ENCODE results near the gene SORCS2. TPM values are rescaled to one million over a fixed set of nuclear protein-coding genes. Genes with fewer than 3 reads are reported as not detected.

SORCS2 gene
- total RNA-seq, 1 donor from 2014 or later, result under 0.01 TPM

DNA sequence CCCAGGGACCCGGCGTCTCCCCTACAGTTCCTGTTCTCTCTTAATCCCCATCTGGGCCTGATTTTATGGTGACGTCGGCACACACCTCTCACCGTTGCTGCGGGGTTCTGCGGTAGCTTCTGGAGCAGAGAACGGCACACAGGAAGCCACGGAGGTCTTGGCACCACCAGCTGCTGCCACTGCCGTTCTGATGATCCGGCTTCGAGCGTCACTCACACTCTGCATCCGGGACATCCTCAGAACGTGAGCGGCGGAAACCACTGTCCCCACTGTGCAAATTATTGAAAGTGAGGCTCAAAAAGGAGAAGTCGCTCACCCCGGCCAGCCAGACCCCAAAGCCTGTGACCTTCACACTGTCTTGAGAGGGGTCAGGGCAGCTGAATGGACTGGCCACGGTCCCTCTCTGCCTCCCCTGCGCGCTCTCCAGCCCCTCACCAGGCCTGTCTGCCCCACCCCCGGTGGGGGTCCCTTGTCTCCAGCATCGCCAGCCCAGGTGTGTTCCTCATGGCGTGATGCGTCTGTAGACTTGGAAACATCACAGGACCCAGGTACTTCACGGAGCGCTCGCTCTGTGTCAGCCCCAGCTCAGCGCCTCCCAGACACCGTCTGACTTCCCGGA lies 546.2 kb downstream of the SORCS2 start:
- no peak for DNase-seq (ENCODE audit: low read depth in 2 of 2)

DNA sequence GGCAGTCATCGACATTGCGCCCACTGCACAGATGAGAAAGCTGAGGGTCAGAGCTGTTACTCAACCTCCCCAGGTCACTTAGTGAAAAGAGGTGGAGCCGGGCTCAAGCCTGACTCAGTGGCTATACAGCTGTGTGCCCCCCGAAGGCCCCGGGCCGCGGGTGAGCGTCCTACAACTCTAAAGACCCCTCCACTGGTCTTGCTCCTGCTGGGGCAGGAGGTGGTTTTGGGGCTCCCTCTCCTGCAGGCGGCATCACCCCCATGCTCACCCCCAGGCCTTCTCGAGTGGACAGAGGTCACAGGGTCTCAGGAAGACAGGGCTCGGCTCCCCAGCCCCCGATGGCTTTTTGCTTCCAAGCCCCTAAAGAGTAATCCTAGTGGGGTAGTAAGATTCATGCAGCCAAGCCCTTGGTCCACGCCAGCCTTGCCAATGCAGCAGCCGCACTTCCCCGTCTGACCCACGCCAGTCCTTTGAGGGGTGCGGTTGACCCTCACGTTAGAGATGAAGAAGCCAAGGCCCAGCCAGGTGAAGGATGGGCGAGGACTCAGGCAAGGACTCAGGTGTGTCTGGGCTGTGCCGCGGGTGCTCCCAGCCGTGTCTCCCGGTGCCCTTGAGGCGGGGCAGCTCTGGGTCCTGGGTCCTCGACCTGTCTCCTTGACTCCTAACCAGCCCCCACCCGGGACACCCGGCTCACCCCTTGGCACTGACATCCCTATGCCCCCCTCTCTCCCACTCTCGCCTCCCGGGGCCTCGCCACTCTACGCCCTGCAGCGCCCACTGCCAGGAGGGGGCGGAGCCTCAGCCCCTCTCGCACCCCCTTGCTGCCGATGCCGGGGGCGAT lies 547.0 kb downstream of the SORCS2 start:
- no peak for DNase-seq (ENCODE audit: low read depth in 2 of 2)

DNA sequence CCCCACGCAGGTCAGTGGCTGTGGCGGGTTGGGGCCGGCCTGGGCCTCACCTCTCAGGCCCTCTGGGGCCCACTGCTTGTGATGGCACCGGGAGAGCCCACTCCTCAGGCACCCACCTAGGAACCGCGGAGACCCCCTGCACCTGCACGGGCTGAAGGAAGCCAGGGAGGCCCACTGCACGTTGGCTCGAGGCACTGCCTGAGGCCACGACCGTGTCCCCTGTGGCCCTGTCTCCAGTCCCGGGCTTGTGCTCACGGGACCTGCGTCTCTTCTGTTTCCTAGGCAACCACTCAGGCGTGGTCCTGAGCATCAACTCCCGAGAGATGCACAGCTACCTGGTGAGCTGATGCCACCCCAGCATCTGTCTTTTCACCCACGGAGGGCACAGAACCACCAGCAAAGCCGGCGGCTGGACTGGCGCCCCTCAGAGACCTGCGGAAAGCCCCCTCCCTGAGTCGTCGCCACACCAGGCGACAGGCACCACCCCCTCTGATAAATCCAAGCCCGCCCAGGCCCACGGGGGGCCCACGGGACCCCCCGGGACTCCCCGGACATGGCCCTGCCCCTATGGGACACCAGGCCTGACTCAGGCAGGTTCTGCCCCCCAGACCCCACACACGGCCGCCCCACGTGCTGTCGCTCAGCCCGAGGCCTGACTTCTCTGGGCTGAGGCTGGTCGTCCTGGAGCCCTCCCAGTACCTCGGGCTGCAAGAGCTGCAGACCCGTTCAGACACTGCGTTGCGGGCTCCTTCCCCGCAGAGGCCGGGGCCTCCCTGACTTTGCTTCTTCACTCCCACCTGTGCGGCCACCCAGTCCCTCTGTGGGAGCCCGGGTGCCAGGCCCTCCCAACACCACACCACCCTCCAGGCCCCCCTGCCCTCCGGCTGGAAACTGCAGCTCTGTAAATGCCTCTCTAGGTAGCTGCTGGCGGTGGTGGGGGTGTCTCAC lies 547.9 kb downstream of the SORCS2 start:
- DNase-seq (ENCODE audit: low read depth in 2 of 2), result no peak

DNA sequence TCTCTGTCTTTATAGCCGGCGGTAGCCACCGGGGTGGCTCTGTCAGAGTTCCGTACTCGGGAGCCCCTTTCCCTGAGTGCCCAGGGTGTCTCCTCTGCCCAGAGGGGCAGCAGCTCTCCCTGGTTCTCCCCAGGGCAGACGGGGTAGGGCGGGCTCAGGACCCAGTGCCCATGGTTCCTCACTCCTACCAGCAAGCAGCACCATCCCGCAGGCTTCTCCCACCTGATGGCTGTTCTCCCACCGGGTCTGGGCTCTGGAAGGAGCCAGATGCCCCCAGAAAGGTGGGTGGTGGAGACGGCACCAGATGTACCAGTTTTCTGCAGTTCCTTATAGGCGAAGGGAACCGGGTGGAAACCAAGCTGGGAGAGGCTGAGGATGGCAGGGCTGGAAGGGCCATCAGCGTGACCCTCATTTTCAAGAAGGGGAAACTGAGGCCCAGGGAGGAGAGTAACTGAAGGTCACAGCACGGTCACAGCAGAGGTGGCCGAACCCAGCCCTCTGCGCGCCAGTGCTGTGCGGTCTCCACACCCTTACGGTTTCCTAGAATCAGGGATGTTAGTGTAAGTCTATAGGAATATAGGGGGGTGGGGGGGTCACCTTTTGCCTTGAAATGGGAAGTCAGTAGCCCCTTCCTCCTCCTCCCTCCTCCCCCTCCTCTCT lies 548.7 kb downstream of the SORCS2 start:
- no peak for DNase-seq (ENCODE audit: low read depth in 2 of 2)

DNA sequence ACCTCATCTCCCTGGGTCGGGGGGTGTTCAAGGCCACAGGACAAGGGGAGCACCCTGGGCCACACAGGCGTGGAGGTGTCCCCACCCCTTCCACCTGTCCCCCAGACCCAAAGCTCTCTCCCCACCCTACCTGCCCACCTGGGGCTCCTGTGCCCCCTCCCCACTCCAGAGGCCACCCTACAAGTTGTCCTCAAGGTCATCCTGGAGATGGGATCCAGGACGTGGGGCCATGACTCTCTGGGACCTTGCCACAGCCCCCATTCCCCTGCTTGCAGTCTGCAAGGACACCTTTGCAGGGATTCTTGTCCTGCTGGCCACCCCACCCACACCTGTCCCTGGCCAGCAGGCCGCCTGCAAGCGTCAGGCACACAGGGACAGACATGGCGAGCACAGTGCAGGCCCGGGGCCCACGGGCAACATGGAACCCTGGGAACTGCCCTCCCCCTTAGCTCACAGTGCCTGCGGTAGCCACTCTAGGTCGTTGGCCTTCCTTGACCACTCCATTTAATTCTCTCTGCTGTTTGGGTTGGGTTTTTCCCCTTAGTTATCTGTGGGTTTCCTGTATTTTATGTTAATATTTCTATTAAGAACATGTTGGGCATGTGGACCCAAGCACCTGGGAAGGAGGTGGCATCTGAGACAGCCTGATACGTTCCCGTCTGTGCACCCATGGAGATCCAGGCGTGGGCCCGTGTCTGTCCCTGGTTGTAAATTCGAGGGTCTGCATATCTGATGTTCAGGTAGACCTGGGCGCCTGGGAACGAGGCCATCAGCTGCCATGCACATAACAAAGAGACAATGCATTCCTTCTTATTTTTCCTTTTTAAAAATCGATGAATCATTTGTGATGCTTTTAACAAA lies 549.8 kb downstream of the SORCS2 start:
- DNase-seq (ENCODE audit: low read depth in 2 of 2), result no peak

DNA sequence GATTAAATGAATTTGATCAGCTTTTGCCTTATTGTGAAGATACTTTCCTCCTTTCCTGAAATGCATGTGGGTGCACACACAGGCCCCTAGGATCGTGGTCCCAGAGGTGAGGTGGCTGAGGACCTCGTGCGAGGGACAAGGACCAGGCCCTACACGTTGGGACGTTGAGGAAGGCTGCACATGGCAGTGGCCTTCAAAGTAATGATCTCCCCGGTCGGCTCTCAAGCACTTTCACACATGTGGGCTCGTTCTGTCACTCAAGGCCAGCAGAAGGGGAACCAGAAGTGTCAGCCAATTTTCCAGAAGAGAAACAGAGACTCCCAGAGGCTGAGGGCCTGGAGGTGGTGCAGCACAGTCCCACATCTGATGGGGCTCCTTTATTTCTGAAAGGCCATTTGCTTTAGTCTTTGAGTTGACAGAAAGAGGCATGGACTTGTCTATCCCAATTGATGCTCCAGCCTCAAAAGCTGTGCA lies 550.5 kb downstream of the SORCS2 start:
- DNase-seq (ENCODE audit: low read depth in 2 of 2), result no peak

DNA sequence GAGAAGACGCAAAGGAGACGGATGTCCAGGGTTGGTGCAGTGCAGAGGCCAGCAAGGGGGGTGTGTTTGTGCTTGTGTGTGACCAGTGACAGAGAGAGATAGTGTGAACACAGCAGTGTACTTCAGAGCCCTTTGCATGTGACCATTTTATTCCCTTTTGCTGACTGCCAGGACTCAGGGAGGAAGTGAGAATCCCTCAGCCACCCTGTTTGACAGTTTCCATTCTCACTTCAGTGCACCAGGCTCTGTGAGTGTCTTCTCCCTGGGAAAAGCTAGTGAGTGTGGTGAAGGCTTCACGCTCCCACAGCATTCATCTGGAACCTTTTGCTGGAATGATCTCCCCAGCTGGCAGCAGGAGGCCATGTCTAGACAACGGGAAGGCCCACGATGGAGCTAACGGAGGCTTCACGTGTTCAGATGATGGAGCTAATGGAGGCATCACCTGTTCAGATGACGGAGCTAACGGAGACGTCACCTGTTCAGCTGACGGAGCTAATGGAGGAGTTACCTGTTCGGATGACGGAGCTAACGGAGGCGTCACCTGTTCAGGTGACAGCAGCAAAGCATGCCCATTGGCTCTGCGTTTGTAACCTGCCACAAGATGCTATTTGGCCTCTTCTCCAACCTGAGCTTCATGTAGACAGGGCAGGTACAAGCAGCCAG lies 551.9 kb downstream of the SORCS2 start:
- no peak for DNase-seq (ENCODE audit: low read depth in 2 of 2)

DNA sequence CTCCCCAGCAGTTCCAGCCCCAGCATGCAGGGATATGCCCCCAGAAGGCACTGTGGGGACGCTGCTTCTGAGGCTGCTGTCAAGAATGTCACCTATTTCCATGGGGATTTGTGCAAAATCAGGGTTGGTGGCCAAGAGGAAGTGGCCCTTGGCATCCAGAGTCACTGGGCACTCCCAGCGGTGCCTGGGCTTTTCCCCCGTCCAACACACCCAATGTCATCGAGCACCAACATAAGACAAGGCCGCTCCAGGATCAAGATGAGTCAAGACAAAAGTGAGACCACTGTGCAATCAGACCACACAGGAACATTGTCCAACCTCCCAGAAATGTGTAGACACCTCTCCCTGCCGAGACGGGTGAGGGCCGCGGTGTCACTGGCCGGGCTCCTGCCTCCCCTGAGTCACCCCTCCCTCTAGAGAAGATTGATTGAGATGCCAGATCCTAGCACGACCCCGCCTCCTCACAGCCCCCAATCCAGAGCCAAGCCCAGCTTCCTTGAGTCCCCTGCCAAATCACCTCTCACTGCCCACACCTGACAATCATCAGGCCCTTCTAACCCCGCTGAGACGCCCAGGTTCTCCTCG lies 553.1 kb downstream of the SORCS2 start:
- DNase-seq (ENCODE audit: low read depth in 2 of 2), result no peak

DNA sequence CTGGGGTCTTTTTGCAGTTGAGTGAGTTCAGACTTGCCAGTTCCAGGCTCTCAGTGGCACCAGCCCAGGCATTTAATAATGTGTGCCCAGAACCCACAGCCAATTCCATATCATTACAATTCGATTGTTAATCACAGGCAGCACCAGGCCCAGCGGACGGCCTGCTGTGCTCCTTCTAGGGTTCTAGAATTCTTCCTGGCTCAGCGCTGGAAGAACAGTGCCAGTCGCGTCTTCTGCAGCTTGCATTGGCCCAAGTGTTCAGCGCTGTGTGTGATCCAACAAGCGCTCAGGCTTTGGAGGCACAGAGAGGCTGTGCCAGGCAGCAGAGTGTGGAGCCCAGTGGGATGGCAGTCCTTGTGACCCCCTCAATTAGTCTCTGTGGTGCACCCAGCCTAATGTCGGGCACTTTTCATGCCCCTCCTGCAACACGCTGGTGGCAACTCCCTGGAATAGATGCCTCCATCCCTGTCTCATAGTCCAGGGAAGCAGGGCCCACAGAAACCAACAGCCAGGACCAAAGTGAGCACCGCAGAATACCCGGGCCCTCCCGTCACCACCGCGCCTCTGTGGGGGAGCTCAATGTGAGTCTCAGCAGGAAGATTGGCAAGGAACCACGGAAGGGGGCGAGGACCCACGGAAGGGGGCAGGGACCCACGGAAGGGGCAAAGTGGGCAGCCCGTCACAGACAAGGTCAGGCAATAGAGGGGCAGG lies 554.2 kb downstream of the SORCS2 start:
- no peak for DNase-seq (ENCODE audit: low read depth in 2 of 2)

DNA sequence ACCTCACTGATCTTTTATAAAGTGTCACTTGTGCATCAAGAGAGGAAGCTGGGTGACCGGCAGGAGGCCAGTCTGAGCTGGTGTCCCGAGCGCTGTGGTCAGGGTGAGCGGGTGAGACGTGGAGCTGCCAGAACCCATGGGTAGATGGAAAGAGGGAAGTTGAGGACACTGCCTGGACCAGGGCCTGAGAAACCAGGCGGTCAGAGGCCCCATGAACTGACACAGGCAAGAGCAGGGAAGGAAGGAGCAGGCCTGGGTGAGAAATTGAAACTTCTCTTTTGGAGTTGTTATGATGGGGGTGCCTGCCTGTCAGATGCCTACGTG lies 554.7 kb downstream of the SORCS2 start:
- DNase-seq (ENCODE audit: low read depth in 2 of 2), result no peak

DNA sequence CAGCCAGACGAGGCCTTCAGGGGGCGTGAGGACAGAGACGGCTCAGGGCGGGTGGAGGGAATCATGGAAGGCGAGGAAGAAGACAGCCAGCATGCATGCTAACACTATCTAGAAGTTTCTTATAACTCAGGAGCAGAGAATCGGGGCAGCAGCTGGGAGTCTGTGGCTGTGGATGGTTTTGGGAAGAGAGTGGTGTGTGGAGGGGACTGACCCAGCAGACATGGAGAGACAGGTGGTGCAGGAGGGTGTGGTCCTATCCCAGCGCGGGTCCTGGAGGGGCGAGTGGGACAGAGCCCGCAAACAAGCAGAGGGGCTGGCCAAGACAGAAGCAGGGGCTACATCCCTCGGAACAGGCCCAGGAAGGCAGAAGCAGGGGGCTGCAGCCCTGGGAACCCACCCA lies 555.2 kb downstream of the SORCS2 start:
- no peak for DNase-seq (ENCODE audit: low read depth in 2 of 2)

DNA sequence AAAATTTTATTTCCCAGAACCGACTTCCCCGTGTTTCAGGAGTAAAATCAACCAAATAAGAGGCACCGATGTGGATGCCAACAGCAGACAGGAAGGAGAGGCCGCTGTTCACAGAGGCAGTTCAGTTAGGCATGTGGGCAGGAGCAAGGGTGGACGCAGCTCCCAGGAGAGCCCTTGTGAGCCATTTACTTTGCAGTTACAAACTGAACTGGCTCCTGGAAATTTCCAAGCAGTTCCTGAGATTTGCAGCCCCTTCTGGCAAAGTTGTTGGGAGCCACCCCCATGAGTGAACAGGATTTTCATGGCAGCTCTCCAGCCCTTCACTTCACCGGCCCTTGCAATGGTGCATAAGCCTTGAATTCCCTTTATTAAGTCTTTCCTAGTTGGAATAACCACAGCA lies 558.2 kb downstream of the SORCS2 start:
- no peak for DNase-seq (ENCODE audit: low read depth in 2 of 2)

DNA sequence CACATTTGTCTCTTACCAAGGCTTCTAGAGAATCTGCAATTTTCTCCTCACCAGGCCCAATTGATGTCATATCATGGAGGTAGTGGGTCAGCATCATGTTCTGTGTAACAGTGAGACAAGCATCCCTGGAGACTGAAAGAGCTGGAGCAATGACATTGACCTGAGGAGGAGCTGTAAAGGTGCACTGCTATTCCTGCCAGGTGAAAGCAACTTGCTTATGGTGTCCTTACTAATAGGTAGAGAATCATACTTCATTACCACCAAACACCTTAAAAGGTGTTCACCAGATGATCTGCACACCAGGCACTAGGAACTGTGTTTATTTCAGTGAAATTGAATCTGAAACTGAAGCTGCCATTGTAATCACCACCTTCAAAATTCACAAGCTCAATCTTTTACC lies 558.6 kb downstream of the SORCS2 start:
- DNase-seq (ENCODE audit: low read depth in 2 of 2), result no peak

DNA sequence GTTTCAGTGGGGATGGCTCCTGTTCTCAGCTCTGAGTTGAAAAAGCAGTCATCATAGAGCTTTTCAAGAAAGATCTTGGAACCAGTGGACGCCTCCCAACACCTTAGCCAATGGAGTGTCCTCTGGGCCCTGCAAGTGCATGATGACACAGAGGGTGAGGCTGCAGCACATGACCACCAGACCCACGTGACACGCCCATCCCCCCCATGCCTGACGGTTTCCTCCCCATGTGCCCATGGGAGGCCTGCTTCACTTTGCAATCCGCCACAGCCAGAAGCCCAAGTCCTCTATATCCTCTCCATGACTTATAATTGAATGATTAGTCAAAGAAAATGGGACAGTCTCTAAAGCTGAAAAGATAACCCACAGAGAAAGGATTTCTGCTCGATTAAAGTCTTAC lies 560.3 kb downstream of the SORCS2 start:
- DNase-seq (ENCODE audit: low read depth in 2 of 2), result no peak

DNA sequence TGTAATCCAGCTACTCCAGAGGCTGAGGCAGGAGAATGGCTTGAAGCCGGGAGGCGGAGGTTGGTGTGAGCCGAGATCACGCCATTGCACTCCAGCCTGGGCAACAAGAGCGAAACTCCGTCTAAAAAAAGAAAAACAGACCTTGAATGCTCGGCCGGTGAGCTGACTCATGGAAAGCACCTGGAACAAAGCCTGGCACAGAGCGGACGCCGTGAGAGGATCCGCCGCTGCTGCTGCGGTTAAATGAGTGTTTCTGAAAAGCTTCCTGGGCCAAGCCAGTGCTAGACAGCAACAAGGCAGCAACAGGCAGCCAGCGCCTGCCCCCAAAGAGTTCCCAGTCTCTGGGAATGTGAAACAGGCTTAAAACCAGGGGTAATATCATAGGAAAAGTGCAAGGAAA lies 560.9 kb downstream of the SORCS2 start:
- DNase-seq (ENCODE audit: low read depth in 2 of 2), result peak in 1 of 2 donors; percentile 40

DNA sequence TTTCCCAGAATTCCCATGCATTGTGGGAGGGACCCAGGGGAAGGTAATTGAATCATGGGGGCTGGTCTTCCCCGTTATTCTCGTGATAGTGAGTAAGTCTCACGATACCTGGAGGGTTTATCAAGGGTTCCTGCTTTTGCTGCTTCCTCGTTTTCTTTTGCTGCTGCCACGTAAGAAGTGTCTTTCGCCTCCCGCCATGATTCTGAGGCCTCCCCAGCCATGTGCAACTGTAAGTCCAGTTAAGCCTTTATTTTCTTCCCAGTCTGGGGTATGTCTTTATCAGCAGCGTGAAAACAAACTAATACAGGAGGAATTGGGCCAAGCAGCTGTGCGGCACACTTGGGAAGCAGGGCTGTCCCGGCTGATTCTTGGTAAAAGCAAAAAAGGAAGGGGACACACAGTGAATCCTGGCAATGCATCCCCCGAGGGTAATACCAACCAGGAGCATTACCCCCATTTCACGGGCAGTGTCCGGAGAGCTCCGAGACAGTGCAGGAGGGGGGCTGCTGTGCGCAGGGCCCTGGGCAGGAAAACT lies 561.7 kb downstream of the SORCS2 start:
- DNase-seq (ENCODE audit: low read depth in 2 of 2), result no peak

DNA sequence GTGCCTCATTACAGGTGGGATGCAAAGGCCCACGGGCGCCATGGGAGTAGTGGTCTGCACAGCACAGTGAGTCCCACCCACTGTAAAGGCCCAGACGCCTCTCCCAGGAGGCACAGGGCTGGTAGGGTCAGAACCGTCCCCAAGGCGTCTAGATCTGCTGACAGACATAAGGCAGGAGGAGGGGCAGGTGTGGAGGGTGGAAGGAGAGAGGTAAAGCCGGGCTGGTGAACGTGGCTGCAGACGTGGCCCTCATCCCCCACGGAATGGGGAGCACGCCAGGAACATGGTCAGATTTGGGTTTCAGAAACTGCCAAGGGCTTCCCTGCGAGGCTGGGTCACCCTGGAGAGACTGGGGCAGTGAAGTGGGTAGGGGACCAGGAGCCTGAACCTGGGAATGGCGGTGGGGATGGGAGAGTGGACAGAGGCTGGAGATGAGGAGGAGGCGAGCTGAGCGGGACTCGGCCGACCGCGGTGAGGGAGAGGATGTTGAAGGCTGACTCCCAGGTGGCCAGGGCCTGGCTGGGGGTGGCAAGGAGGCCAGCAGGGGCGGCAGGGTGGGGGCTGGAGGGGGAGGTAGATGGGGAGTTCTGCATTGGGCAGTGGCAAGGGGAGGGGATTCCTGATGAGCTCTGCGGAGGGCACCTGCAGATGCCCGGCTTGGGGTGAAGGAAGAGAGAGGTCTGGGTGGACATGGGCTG lies 562.4 kb downstream of the SORCS2 start:
- no peak for DNase-seq (ENCODE audit: low read depth in 2 of 2)

DNA sequence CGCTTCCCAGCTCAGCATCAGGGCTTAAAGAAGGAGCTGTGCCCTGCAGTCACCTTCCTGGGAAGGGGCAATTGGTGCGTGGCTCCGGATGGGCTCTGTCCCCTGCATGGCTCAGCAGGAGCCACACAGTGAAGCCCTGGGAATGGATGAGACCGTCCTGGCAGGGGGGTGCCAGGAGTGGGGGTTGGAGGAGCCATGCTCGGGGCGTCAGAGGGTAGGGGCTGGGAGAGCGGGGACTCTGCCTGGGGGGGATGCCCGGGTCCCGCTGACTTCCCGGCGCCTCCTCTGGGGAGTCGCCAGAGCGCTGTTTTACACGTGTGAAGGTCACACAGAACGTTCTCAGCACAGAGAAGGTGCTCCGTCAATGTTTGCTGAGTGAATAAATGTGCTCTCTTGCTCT lies 563.2 kb downstream of the SORCS2 start:
- no peak for DNase-seq (ENCODE audit: low read depth in 2 of 2)

Data from dermis microvascular lymphatic vessel endothelial cell (primary cell).